Keratinocyte (primary cell): ENCODE results near the gene TAS2R43.
"Not testable (repeated sequence)": the region's sequence is repeated elsewhere in the genome, so short reads cannot be mapped to it uniquely, and the experiment has no call there.

Experiments used
- EZH2 ChIP-seq: IDR thresholded peaks from one replicate; pipeline ENCODE4 v1.6.1; 2012; ENCODE audit warnings: inconsistent platforms, mild to moderate bottlenecking, low read length, moderate library complexity
- TF ChIP-seq, protein P1 (sequence below), 3 experiments: IDR thresholded peaks in 1 of 3; conservative IDR thresholded peaks in 1 of 3; optimal IDR thresholded peaks in 1 of 3; 2 replicates in 2 of 3; 3 replicates in 1 of 3; pipeline versions ENCODE3 to v1.5.1; 2011; ENCODE audit warnings: low read length in 3 of 3, mild to moderate bottlenecking in 3 of 3, moderate library complexity in 2 of 3, control low read depth in 1 of 3, inconsistent platforms in 1 of 3; ENCODE audit not compliant: insufficient read depth in 2 of 3; ENCODE audit errors: extremely low read depth in 1 of 3

DNA sequence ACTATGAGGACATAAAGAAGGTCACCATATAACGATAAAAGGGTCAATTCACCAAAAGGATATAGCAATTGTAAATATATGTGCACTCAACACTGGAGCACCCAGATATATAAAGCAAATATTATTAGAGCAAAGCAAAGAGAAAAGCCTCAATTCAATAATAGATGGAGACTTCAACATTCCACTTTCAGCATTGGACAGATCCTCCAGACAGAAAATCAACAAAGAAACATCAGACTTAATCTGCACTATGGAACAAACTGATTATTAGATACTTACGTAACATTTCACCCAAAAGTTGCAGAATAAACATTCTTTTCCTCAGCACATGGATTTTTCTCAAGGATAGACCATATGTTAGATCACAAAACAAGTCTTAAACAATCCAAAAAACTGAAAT, 50.7 kb downstream of the TAS2R43 start:
- TF ChIP-seq, protein P1, sequence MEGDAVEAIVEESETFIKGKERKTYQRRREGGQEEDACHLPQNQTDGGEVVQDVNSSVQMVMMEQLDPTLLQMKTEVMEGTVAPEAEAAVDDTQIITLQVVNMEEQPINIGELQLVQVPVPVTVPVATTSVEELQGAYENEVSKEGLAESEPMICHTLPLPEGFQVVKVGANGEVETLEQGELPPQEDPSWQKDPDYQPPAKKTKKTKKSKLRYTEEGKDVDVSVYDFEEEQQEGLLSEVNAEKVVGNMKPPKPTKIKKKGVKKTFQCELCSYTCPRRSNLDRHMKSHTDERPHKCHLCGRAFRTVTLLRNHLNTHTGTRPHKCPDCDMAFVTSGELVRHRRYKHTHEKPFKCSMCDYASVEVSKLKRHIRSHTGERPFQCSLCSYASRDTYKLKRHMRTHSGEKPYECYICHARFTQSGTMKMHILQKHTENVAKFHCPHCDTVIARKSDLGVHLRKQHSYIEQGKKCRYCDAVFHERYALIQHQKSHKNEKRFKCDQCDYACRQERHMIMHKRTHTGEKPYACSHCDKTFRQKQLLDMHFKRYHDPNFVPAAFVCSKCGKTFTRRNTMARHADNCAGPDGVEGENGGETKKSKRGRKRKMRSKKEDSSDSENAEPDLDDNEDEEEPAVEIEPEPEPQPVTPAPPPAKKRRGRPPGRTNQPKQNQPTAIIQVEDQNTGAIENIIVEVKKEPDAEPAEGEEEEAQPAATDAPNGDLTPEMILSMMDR (optimal IDR thresholded peaks at IDR 0.05 in 1 of 3, IDR thresholded peaks at IDR 0.05 in 1 of 3, conservative IDR thresholded peaks at IDR 0.05 in 1 of 3; ENCODE audit: extremely low read depth in 1 of 3, insufficient read depth in 2 of 3, low read length in 3 of 3): not testable (repeated sequence)
- not testable (repeated sequence) for TF ChIP-seq EZH2
